NT2/D1 (cell line): ENCODE results near the gene PTPRN2.

Source experiments
- DNase-seq: peaks from one replicate; pipeline ENCODE4 v3.0.0-alpha.2; 2011; ENCODE audit warnings: low read depth, low spot score
- H3K27me3 ChIP-seq: 2 replicates; pipeline ENCODE4 v1.6.0; 2011; ENCODE audit warnings: mild to moderate bottlenecking; ENCODE audit not compliant: insufficient read length, insufficient read depth
- H3K36me3 ChIP-seq: 2 replicates; pipeline ENCODE4 v1.6.1; 2011; ENCODE audit warnings: mild to moderate bottlenecking, low read length, mixed read lengths; ENCODE audit not compliant: insufficient read depth, insufficient read length
- H3K4me1 ChIP-seq: 2 replicates; pipeline ENCODE4 v1.5.1; 2011; ENCODE audit not compliant: insufficient read depth, insufficient read length
- H3K4me3 ChIP-seq: 2 replicates; pipeline ENCODE4 v1.5.1; 2011; ENCODE audit warnings: low read depth; ENCODE audit not compliant: insufficient read length
- H3K9ac ChIP-seq: 2 replicates; pipeline ENCODE4 v1.6.0; 2011; ENCODE audit warnings: low read depth; ENCODE audit not compliant: insufficient read length
- H3K9me3 ChIP-seq: 2 replicates; pipeline ENCODE4 v1.5.1; 2011; ENCODE audit warnings: mild to moderate bottlenecking, low read length; ENCODE audit not compliant: insufficient read depth
- SUZ12 ChIP-seq: IDR thresholded peaks from 2 replicates; pipeline ENCODE4 v1.6.1; 2011; ENCODE audit not compliant: insufficient read length, insufficient read depth; ENCODE audit errors: extremely low read depth
- YY1 ChIP-seq: IDR thresholded peaks from 2 replicates; pipeline ENCODE4 v1.6.1; 2011; ENCODE audit not compliant: insufficient read length, insufficient read depth
- ZNF274 ChIP-seq: IDR thresholded peaks from 2 replicates; pipeline ENCODE4 v1.6.1; 2011; ENCODE audit warnings: mild to moderate bottlenecking, low read depth, low read length

The PTPRN2 gene

DNA sequence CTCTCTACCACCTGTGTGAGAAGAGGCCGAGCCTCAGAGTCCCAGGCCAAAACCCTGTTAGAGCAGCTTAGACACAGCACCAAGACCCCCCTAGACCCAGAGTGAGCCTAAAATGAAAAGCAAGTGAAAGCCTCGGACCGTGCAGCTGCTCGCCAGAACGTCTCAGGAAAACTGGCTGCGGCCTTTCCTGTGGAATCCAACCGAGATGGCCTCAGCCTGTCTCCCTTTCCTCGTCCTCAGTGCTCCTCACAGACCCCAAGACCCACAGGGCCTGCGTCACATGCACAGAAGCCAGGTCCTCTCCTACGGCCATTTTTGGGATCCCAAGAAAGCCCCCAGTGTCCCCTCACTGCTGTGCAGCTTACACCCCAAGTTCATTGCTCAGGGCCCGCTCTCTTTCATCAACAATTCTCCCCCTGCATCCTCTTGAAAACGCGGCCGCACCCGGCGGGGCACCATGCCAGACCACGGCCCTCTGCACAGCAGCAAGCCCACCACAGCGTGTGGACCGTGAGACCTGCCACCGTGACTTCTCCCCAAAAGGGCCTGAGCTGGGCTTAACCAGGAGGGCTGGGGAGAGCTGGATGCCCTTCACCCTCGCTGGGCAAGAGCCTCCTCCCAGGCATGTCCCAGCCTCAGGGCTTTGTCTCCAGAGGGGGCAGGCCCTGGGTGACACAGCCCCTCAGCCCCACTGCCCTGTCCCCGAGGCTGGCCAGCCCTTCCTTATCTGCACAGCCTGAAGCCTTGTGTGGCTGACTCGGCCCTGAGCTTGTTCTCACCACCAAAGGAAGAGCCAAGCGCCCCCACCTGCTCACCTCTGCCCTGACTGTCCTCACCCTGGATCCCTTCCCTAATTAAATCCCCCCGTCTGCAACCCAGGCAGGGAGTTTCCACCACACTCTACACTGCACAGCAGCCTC lies 142.9 kb downstream of the PTPRN2 start:
- Histone ChIP-seq H3K4me1 (peaks cover 9% of the 10 kb centered on the region), H3K4me3 (no peak overlapping the region), H3K27me3 (no peaks in the 10 kb centered on the region), H3K9me3 (no peaks in the 10 kb centered on the region), H3K36me3 (no peaks in the 10 kb centered on the region), H3K9ac (no peak overlapping the region)
- DNase-seq: no peak
- TF ChIP-seq ZNF274 (no peak), YY1 (no peak), SUZ12 (no peak)

DNA sequence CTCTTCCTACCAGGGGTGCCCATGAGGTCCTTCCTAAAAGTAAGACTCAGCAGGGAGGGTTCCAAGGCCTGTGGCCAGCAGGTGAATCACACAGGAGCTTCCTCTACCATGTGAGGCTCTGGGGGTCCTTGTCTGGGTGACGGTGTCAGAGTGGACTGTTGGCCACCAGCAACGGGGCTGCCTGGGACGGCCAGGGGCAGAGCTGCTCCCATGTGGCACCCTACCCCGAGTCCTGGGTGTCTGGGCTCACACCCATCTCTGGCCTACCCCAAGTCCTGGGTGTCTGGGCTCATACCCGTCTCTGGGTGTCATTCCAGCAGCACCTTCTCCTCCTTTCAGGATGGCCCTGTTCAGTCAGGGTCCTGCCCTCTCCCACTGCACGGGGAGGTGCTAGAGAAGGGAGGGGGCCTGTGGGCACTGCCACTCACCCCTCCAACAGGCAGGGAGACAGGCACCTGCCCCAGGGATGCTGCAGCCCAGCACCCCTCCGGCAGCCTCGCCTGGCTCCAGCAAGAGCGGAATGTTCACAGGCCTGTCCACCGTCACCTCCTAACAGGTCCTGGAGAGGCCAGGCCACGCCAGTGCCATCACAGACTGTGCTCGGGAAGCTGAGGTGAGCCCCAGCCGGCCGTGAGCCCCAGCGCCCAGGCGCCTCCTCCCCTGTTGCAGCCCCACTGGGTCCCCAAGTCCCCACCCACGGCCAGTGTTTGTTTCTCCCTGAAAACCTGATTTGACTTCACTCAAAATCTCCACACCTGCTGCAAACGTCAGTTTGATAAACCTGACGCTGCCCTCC lies 143.7 kb downstream of the PTPRN2 start:
- no peaks in the 10 kb centered on the region for H3K36me3 ChIP-seq
- H3K9ac ChIP-seq: no peak overlapping the region
- H3K27me3 ChIP-seq: no peaks in the 10 kb centered on the region
- TF ChIP-seq SUZ12 (no peak), YY1 (no peak), ZNF274 (no peak)
- DNase-seq: no peak
- peaks cover 9% of the 10 kb centered on the region for H3K4me1 ChIP-seq
- H3K4me3 ChIP-seq: no peak overlapping the region
- H3K9me3 ChIP-seq: no peaks in the 10 kb centered on the region

DNA sequence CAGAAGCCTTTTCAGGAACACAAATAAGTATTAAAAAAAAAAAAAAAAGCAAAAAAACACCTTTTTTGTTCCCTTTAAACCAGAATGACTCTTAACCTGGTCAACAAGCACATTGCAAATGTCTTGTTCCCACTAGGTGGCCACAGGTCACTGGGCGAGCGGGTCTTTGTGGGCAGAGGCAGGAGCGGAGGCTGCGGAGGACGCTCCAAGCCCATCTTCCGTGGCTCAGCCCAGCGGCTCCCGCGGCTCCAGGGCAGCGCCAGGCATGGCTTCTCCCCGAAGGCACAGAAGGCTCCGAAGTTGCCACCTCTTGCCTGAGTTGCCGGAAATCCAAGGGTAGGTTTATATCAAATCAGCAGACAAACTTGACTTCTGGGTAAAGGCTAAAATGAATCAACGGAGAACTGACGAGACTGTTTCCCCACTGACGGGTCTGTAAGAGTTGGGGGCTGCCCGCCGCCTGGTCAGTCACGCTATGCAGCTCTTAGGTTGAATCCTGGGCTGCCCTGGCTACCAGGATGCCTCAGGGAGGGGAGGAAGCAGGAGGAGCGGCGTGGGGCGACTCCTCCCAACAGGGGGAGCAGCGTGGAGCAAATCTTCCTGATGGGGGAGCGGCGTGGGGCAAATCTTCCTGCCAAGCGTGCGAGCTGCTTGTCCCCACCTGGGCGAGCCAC lies 144.5 kb downstream of the PTPRN2 start:
- no peak for DNase-seq
- TF ChIP-seq SUZ12 (no peak), ZNF274 (no peak), YY1 (no peak)
- Histone ChIP-seq H3K27me3 (no peaks in the 10 kb centered on the region), H3K4me3 (no peak overlapping the region), H3K36me3 (no peaks in the 10 kb centered on the region), H3K4me1 (peaks cover 12% of the 10 kb centered on the region), H3K9me3 (no peaks in the 10 kb centered on the region), H3K9ac (no peak overlapping the region)

DNA sequence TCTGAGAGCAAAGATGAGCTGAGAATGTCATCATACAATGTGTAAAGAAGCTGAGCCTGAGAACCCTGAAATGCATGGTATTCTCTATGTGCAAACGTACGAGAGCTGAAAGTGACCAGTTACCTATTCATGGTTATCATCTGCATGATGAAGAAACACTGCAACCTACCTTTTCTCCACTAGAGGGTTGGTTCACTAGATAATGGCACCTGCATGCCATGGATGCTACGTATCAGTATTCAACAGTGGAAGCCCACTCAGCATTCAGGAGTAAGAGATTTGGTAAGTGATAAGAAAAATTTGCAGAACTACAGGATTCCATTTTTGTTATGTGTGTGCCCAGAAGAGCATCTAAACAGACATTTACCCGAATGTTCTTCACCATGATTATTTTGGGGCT lies 145.4 kb downstream of the PTPRN2 start:
- H3K27me3 ChIP-seq: no peaks in the 10 kb centered on the region
- H3K9ac ChIP-seq: no peak overlapping the region
- TF ChIP-seq ZNF274: no peak
- no peak for TF ChIP-seq SUZ12
- no peak for TF ChIP-seq YY1
- no peaks in the 10 kb centered on the region for H3K36me3 ChIP-seq
- no peak for DNase-seq
- peaks cover 12% of the 10 kb centered on the region for H3K4me1 ChIP-seq
- no peaks in the 10 kb centered on the region for H3K9me3 ChIP-seq
- no peak overlapping the region for H3K4me3 ChIP-seq

DNA sequence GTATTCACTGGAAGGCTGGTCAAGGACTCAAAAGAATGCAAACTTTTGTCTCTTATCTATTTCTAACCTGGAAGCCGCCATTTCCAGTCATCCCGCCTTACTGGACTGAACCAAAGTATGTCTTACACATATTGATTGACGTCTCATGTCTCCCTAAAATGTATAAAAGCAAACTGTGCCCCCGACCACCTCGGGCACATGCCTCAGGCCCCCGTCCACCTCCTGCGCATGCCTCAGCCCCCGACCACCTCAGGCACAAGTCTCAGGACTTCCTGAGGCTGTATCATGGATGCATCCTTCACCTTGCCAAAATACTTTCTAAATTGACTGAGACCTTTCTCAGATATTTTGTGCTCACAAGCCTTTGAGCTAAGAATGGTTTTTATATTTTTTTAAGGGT lies 148.6 kb downstream of the PTPRN2 start:
- Histone ChIP-seq H3K4me3 (no peak overlapping the region), H3K36me3 (no peaks in the 10 kb centered on the region), H3K9ac (no peak overlapping the region), H3K4me1 (peaks cover 8% of the 10 kb centered on the region), H3K27me3 (no peaks in the 10 kb centered on the region), H3K9me3 (no peaks in the 10 kb centered on the region)
- TF ChIP-seq YY1 (no peak), SUZ12 (no peak), ZNF274 (no peak)
- DNase-seq: no peak

DNA sequence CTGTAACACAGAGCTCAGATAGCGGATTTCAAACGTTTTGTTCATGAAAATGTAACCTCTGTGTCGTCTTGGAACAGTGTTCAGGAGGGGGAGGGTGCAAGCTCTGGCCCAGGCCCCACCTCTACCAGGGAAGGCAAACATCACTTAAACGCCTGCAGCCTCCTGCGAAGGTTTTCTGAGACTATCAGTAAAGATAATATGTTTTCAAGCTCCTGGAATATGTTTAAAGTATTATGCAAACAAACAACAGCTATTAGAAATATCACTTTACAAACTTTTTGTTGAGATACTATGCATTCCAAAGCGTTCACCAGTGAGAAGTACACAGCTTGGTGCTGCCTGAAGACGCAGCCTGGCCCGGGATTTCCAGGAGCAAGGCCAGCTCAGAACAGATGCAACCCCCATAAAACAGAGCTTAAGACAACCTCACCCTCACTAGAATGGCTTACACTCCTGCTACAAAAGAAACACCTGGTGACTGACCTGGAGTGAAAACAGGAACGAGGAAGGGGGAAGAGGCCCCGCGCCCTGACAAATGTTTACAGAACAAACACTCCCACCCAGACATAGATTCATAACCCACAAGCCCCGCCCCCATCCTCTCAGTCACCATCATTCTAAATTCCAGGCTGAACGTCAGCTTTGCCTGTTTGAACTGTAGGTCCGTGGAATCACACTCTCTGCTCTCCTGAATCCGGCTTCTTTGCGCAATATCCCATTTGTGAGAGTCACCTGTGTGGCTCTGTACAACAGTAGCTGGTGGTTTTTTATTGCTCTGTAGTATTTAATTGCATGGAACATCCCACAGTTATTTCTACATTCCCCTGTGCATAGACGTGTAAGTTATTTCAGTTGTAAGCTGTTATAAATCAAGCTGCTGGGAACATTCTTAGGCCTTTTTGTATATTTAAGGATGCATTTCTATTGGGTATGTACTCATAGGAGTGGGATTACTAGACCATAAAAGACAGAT lies 155.0 kb downstream of the PTPRN2 start:
- Histone ChIP-seq H3K9ac (no peak overlapping the region), H3K9me3 (no peaks in the 10 kb centered on the region), H3K4me1 (peaks cover 4% of the 10 kb centered on the region), H3K27me3 (no peaks in the 10 kb centered on the region), H3K36me3 (no peaks in the 10 kb centered on the region), H3K4me3 (no peak overlapping the region)
- no peak for DNase-seq
- no peak for TF ChIP-seq ZNF274
- TF ChIP-seq YY1: no peak
- TF ChIP-seq SUZ12: no peak
